Neural cell (in vitro differentiated cells): Measurements from ENCODE around the gene CUX1.

Source experiments
- CTCF ChIP-seq: fragments of 450-650 bp; IDR thresholded peaks from 2 replicates; pipeline ENCODE4 v1.5.1; 2014; ENCODE audit warnings: antibody characterized with exemption, mild to moderate bottlenecking, moderate library complexity; ENCODE audit not compliant: poor library complexity, severe bottlenecking
- EP300 ChIP-seq: fragments of 450-650 bp; conservative IDR thresholded peaks from 2 replicates; pipeline ENCODE4 v1.6.1; 2014; ENCODE audit warnings: antibody characterized with exemption, mild to moderate bottlenecking, moderate library complexity; ENCODE audit not compliant: poor library complexity, severe bottlenecking
- EZH2 ChIP-seq: fragments of 200-600, 300-800 bp; shearing (Covaris generic), sonication (generic); IDR thresholded peaks from 2 replicates; pipeline ENCODE4 v1.6.1; 2014; ENCODE audit warnings: antibody characterized with exemption, low read length, borderline replicate concordance, mild to moderate bottlenecking; ENCODE audit not compliant: insufficient read depth, poor library complexity, severe bottlenecking
- REST ChIP-seq: IDR thresholded peaks from 2 replicates; pipeline ENCODE4 v1.6.1; 2012; ENCODE audit warnings: borderline replicate concordance

- no peak for TF ChIP-seq CTCF
- no peak for TF ChIP-seq EZH2
- TF ChIP-seq REST = no peak
- TF ChIP-seq EP300 = no peak
These were observed 177.7 kb downstream of the CUX1 start for GRCh38 chr7:101995121-101995520.
